Left renal pelvis (tissue), 4 donors: ENCODE measurements around the gene SMIM5. TPM values are rescaled to one million over a fixed set of nuclear protein-coding genes. Genes with fewer than 3 reads are reported as not detected.
"Not testable (repeated sequence)": the region's sequence is repeated elsewhere in the genome, so short reads cannot be mapped to it uniquely, and the experiment has no call there.

ENCODE experiments used
- DNase-seq, 4 donors: peaks; one replicate each; pipeline ENCODE4 v3.0.0-alpha.2; 2013; ENCODE audit warnings: low read depth in 4 of 4, low spot score in 3 of 4
- polyA plus RNA-seq, 4 donors: library from polyadenylated mRNA; unstranded; fragments of 120-200 nt; gene quantifications; one replicate each; pipeline ENCODE4 v1.2.1, GENCODE V29; 2013; ENCODE audit not compliant: insufficient read length in 4 of 4

Gene SMIM5
- polyA plus RNA-seq, 4 donors, result 1.7 to 10.3 (median 6.4) TPM

GRCh38 chr17:75624021-75624420, 9.2 kb upstream of the SMIM5 start:
- DNase-seq, result no peak

DNA sequence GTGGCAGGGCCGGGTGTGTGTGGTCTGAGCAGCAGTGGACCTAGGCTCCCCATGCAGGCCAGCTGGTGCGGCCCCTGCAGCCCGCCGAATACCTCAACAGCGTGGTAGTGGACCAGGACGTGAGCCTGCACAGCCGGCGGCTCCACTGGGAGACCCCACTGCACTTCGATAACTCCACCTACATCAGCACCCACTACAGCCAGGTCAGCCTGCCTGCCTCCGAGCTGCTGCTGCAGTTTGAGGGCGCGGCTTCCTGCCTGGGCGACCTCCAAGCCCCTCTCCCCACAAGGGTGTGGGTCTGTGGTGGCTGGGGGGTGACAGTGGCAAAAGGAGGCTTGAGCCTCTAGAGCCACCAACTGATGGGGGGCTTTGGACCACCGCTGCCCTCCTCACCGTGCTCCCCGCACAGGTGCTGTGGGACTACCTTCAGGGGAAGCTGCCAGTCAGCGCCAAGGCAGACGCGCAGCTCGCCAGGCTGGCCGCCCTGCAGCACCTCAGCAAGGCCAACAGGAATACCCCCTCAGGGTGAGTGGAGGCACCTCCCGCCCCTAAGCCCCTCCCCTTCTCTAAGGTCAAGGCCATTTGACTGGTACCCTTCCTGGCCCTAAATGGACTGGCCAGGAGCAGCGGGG, 8.4 kb upstream of the SMIM5 start:
- no peak for DNase-seq

DNA sequence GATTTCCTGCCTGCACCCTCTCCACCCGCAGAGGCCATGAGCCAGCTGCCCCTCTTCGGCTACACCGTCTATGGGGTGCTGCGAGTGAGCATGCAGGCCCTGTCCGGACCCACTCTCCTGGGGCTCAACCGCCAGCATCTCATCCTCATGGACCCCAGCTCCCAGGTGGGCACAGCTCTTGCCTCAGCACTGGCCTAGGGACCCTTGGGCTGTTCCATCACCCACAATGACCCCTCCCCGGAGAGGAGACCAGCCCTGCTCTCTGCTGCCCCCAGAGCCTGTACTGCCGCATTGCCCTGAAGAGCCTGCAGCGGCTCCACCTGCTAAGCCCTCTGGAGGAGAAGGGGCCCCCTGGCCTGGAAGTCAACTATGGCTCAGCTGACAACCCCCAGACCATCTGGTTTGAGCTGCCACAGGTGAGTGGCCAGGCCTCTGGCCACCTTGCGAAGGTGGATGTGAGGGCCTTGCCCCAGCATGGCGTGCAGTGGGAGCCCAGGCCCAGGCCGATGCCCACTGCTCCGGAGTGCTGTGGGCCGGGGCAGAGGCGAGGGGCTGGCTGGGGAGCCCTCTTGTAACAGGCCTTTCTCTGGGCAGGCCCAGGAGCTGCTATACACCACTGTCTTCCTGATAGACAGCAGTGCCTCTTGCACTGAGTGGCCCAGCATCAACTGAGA, 7.3 kb upstream of the SMIM5 start:
- DNase-seq, result no peak

DNA sequence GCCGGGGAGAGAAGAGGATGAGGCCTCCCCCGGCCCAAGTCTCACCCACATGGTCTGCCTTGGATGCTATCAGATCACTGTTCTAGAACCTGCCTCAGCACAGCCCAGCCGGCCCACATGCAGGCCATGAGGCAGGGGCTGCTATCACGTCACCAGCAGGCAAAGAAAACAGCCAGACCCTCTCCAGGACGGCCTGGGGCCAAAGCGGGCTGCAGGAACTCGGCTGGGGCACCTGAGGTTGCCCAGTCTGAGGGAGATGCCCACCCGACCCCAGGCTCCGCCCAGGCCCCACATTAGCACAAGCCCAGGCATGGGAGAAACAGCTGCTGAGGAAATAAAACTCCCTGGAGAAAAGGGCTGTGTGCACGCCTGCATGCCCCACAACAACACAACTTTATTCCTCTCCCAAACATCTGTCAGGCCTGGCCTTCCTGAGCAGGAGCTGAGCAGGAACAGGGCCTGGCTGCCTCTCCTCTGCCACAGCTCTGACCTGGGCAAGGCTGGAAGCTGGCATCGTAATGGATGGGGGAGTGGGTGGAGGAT, 6.7 kb upstream of the SMIM5 start:
- no peak for DNase-seq

DNA sequence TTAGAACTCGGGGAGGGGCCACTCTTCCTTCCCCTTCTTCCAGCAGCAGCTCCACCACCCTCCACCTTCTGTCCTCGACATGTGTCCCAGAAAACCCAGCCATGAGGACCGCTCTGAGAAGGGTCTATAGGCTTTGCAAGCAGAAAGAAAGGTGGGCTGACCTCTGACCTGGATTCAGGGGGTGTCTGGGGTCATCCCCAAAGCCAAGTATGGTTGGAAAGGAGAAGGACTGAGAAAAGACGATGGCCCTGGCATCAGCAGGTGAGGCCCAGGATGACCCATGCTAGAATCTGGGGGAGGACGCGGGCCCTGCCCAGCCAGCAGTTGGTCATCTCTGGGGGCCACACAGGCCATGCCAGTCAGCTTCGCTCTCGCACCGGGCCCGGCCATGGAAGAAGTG, 6.1 kb upstream of the SMIM5 start:
- no peak for DNase-seq

- no peak for DNase-seq
These were observed 4.8 kb upstream of the SMIM5 start for GRCh38 chr17:75628425-75628824.

- no peak for DNase-seq
These were observed 4.1 kb upstream of the SMIM5 start for GRCh38 chr17:75629157-75629556.

DNA sequence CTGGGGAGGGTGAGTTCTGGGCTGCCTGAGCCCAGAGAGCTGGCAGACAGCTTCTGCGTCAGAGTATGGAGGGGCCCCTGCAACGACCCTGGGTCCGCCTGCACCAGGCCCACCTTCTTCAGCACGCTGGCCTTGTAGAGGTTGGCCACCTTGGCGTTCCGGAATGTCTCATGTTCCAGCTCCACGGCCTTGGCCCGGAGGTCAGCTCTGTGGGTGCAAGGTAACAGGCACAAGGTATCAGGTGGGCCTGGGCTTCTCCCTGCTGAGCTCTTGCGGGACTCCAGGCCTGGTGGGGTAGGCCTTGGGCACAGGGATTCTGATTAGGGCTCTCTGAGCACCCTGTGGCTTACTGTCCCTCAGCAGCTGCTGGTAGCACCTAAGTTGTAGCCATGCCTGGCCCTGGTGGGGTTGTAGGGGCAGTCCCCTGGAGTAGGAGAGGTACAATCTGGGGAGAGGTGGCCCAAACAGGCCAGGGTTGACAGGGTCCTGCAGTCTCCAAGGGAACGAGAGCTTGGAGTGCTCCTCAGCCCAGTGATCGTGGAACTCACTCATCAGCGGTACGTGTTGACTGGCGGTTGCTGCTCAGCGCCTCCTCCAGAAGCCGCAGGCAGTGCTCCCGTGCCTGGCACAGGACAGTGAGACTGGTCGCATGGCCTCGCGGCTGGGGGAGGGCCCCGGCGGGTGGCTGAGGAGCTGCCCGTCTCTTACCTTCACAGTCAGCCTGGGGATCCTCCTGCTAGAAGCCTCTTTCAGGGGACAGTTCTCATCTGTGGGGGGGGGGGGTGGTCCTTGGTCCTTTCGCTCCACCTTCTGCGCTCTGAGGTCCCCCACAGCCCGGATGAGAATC, 2.9 kb upstream of the SMIM5 start:
- no peak for DNase-seq

DNA sequence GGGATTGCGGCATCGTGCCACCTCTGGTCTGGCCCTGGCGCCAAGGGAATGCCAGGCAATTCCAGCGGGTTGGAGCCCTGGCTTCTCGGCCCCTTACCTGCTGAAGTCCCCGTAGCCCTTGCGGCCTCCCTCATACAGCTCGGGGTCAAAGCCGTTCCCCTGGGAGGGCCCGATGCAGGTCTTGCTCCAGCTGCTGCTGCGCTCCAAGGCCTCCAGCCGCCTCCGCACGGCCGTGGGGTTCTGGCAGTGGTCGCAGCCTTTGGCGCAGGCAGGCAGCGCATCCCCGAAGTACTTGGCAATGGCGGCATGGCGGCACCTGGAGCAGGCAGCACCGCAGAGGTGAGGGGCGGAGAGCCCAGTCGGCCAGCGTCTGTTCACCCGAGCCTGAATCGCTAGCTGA, 1.9 kb upstream of the SMIM5 start:
- DNase-seq, result no peak

- no peak for DNase-seq
These were observed 806 bp upstream of the SMIM5 start for GRCh38 chr17:75632428-75632827.

GRCh38 chr17:75633486-75634375, 497 bp downstream of the SMIM5 start:
- peak; percentile 88 to 95 (median 91) for DNase-seq

DNA sequence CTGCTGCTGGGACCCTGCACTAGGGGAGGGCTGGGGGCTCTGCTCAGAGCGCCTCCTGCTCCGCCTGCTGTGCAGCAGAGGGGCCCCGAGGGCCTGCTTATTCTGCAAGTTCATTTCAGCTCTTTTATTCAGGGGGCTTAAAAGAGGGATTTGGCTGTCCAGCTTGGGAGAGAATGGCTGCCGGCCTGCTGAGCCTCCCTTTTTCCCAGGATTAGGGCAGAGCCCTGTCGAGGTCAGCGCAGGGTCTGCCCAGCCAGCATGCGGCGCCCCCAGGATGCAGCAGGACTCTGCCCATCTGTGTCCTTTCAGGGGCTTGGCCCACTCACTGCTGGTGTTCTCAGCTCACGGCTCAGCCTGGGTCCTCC, 1.1 kb downstream of the SMIM5 start:
- DNase-seq, result no peak

- DNase-seq, result no peak
These were observed 1.7 kb downstream of the SMIM5 start for GRCh38 chr17:75634754-75635609.

DNA sequence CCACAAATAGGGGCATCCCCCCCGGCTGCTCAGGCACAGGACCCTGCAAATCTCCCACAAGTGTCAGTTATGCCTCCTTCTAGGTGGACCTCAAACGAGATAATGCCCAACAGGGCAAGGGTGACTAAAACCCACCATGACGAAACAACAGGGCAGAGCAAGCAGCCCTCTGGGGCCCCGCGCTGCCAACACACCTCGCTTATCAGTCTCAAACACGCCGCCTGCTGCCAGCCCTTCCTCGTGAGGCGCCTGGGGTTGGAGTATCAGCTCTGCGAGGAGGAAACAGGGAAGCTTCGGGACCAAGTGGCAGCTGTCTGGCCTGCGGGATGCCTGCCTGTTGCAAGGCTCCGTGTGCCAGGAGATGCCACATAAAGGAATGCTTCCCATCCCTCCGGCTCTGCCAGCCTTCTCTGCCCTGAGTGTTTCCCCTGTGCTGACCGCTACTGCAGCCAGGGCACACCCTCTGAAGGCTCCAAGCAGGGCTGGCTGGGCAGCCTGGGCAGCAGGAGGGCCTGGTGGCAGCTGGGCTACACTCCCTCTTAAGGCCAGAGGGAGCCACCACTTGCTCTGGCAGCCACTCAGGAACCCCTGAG, 2.5 kb downstream of the SMIM5 start:
- no peak for DNase-seq

DNA sequence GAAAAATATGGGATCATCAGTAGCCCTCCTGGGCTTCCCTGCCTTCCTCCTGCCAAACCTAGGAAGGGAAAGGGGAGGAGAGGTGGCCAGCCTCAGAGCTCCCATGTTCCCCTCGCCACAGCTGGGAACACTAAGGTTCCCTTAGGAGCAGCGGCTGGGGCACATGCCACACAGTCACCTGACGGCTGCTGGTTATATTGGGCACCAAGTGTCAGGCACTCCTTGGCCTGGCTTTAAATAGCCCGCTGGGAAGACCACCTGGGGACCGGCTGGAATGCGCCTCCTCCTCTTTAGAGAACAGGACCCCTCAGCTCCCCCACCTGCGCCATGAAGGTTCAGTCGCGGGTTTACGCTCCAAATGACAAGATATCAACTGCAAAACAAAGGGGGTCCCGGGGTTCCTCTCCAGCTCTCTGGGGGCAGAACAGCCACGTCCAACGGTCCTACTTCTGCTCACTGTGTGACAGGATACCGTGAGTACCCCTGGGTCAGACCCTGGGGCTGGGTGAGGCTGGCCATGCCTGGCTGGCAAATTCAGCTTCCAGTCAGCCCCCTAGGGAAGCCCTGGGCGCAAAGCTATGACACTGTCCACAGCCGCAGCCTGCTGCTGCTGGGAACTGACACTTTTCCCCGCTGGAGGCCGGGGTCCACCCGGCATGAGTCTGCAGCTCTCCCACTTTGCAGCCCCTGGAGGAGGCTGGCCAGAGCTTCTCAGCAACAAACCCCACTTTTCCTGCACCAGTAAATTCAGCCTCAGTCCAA, 3.3 kb downstream of the SMIM5 start:
- no peak for DNase-seq

- no peak for DNase-seq
These were observed 3.9 kb downstream of the SMIM5 start for GRCh38 chr17:75637143-75637538.

DNA sequence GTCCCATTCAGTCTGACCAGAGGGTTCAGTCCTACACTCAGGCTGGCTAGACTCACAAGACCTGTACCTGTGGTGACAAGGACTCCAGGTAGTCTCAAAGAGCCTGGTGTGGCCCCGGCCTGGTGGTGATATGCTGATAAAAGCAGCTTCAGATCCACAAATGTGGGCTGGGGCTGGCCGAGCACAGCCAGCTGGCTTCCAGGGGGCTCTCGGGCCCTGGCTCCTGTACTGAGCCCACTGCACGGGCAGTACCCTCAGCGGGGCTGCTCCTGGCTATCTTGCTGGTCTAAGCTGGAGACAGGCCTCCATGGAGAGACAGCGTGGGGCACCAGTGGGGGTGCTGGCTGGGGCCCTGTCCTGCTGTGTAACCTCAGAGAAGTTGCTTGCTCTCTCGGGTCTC, 4.3 kb downstream of the SMIM5 start:
- no peak for DNase-seq

- DNase-seq, result not testable (repeated sequence)
These were observed 4.8 kb downstream of the SMIM5 start for GRCh38 chr17:75638039-75638438.
